SK-N-SH (cell line): ENCODE data around the gene CHST12. TPM values are rescaled to one million over a fixed set of nuclear protein-coding genes. Genes with fewer than 3 reads are reported as not detected.

ENCODE experiments used
- CTCF ChIA-PET: fragments of 300-600, 350-600 bp; formaldehyde crosslinking; extraction: SDS; loops from one replicate; lab custom pipeline; 2021; lab: Yijun Ruan, JAX
- POLR2A ChIA-PET: fragments of 350-600 bp; sonication (Branson Sonifier 250); formaldehyde crosslinking; extraction: SDS; loops from one replicate; lab custom pipeline; 2020; ENCODE audit warnings: antibody characterized with exemption, inconsistent platforms; lab: Yijun Ruan, JAX
- DNase-seq: peaks from one replicate; pipeline ENCODE4 v3.0.0; 2012
- H2AFZ ChIP-seq: fragments of 200-600 bp; sonication (generic); 2 replicates; pipeline ENCODE4 v1.8.1; 2016; ENCODE audit warnings: antibody characterized with exemption, mild to moderate bottlenecking, low read depth
- H3F3A ChIP-seq: fragments of 200-600 bp; sonication (generic); replicated peaks from 2 replicates; pipeline ENCODE3; 2016; ENCODE audit warnings: antibody characterized with exemption, mild to moderate bottlenecking; ENCODE audit not compliant: insufficient read depth
- H3K27ac ChIP-seq, 2 experiments: fragments of 200-500 bp in 1 of 2; fragments of 200-600 bp in 1 of 2; sonication (Bioruptor generic) in 1 of 2; sonication (generic), shearing (Covaris generic) in 1 of 2; 2 replicates each; pipeline versions ENCODE4 v1.5.1 to v1.6.1; 2014 to 2016; ENCODE audit warnings: low read depth in 2 of 2, inconsistent platforms in 1 of 2, low read length in 1 of 2, mild to moderate bottlenecking in 1 of 2, mixed read lengths in 1 of 2
- H3K27me3 ChIP-seq: fragments of 200-600 bp; sonication (generic), shearing (Covaris generic); 2 replicates; pipeline ENCODE4 v1.6.1; 2016; ENCODE audit warnings: mixed run types; ENCODE audit not compliant: insufficient read depth
- H3K36me3 ChIP-seq, 2 experiments: fragments of 200-500 bp in 1 of 2; fragments of 200-600 bp in 1 of 2; sonication (Bioruptor generic) in 1 of 2; sonication (generic) in 1 of 2; replicated peaks in 1 of 2; 2 replicates each; pipeline versions ENCODE3 to v1.5.1; 2014 to 2016; ENCODE audit warnings: low read length in 1 of 2, mild to moderate bottlenecking in 1 of 2; ENCODE audit not compliant: insufficient read depth in 2 of 2, control insufficient read depth in 1 of 2
- H3K4me1 ChIP-seq, 2 experiments: fragments of 200-500 bp in 1 of 2; fragments of 200-600 bp in 1 of 2; sonication (Bioruptor generic) in 1 of 2; sonication (generic), shearing (Covaris generic) in 1 of 2; 2 replicates each; pipeline versions ENCODE4 v1.5.1 to v1.6.1; 2014 to 2016; ENCODE audit warnings: low read depth in 1 of 2, low read length in 1 of 2, mixed run types in 1 of 2; ENCODE audit not compliant: insufficient read depth in 2 of 2, control insufficient read depth in 1 of 2
- H3K4me2 ChIP-seq: fragments of 200-600 bp; sonication (generic), shearing (Covaris generic); 2 replicates; pipeline ENCODE4 v1.6.1; 2017; ENCODE audit warnings: mixed run types
- H3K4me3 ChIP-seq, 2 experiments: fragments of 200-500 bp in 1 of 2; fragments of 200-600 bp in 1 of 2; sonication (Bioruptor generic) in 1 of 2; sonication (generic), shearing (Covaris generic) in 1 of 2; 2 replicates each; pipeline versions ENCODE4 v1.5.1 to v1.8.1; 2014 to 2016; ENCODE audit warnings: low read depth in 2 of 2, inconsistent platforms in 1 of 2, low read length in 1 of 2, mild to moderate bottlenecking in 1 of 2, mixed read lengths in 1 of 2, moderate library complexity in 1 of 2
- H3K79me2 ChIP-seq: fragments of 200-600 bp; sonication (generic); 2 replicates; pipeline ENCODE4 v1.8.1; 2017; ENCODE audit warnings: mild to moderate bottlenecking; ENCODE audit not compliant: insufficient read depth
- H3K9ac ChIP-seq: fragments of 200-600 bp; sonication (generic); 2 replicates; pipeline ENCODE4 v1.6.1; 2017; ENCODE audit warnings: mixed run types
- H3K9me2 ChIP-seq: fragments of 200-600 bp; sonication (generic); 2 replicates; pipeline ENCODE4 v1.6.1; 2017; ENCODE audit warnings: mixed run types
- H3K9me3 ChIP-seq: fragments of 200-600 bp; sonication (generic); 2 replicates; pipeline ENCODE4 v1.6.1; 2017; ENCODE audit warnings: mixed run types, mild to moderate bottlenecking, moderate library complexity
- H4K20me1 ChIP-seq: fragments of 200-600 bp; sonication (generic); 2 replicates; pipeline ENCODE4 v1.6.1; 2017; ENCODE audit warnings: mild to moderate bottlenecking, mixed run types; ENCODE audit not compliant: insufficient read depth
- EP300 ChIP-seq, 2 experiments: IDR thresholded peaks; 2 replicates each; pipeline versions ENCODE4 v1.4.0 to v1.6.1; 2012; ENCODE audit warnings: borderline replicate concordance in 1 of 2, low read depth in 1 of 2, low read length in 1 of 2
- FOSL2 ChIP-seq: IDR thresholded peaks from 2 replicates; pipeline ENCODE4 v1.4.0; 2012; ENCODE audit warnings: low read depth, mild to moderate bottlenecking, moderate library complexity, borderline replicate concordance
- IRF3 ChIP-seq: fragments of 150-350 bp; IDR thresholded peaks from 2 replicates; pipeline ENCODE4 v1.6.1; 2016; ENCODE audit warnings: mild to moderate bottlenecking, low read depth, low read length
- JUND ChIP-seq: IDR thresholded peaks from 2 replicates; pipeline ENCODE4 v1.4.0; 2012
- NFIC ChIP-seq: IDR thresholded peaks from 2 replicates; pipeline ENCODE4 v1.4.0; 2012; ENCODE audit warnings: borderline replicate concordance
- POLR2AphosphoS5 ChIP-seq: IDR thresholded peaks from 2 replicates; pipeline ENCODE4 v1.6.1; 2012; ENCODE audit warnings: low read depth, low read length
- RXRA ChIP-seq: IDR thresholded peaks from 2 replicates; pipeline ENCODE4 v1.4.0; 2012; ENCODE audit warnings: low read depth, mild to moderate bottlenecking, borderline replicate concordance
- SMC3 ChIP-seq: IDR thresholded peaks from 2 replicates; pipeline ENCODE4 v1.6.1; 2012; ENCODE audit warnings: low read depth, low read length, improper control_type of control experiment
- WGBS: methylation state at CpG from one replicate; pipeline ENCODE4 v1.1.6; 2017; ENCODE audit warnings: low lambda C conversion rate; 5-methylcytosine and 5-hydroxymethylcytosine counted together
- polyA plus RNA-seq, 3 experiments: library from polyadenylated mRNA; depleted of rRNA; stranded (reverse); fragments of >200 nt; gene quantifications; 2 replicates each; pipeline ENCODE4 v1.2.3, GENCODE V29; 2012

CHST12 gene
- polyA plus RNA-seq, 1 of the 3 experiments (the other 2 are of a cell fraction), result 32.7 TPM

DNA sequence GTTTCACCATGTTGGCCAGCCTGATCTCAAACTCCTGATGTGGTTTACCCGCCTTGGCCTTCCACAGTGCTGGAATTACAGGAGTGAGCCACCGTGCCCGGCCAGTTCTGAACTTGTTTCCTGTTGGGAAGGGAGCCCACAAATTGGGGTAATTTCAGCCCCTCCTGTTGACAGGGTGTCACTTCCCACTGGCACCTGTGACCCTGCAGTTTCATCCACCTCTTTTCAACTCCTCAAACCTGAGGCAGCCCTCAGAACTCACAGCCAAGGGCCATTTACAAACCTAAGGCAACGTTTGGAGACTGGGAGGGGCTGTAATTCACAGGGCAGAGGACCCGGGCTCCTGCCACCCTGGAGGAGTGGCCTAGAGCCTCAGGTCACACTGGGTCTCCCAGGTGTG lies 22.2 kb upstream of the CHST12 start:
- Histone ChIP-seq H3K36me3 (peaks cover 18 to 47% of the 10 kb centered on the region in 2 experiments), H4K20me1 (peaks cover 46% of the 10 kb centered on the region), H3K9me3 (no peaks in the 10 kb centered on the region), H2AFZ (no peak overlapping the region), H3K27ac (no peak overlapping the region), H3K9ac (no peak overlapping the region), H3K4me1 (peaks cover 0 to 20% of the 10 kb centered on the region in 2 experiments; a peak in 1 of 4 replicates), H3K27me3 (no peaks in the 10 kb centered on the region), H3K9me2 (no peaks in the 10 kb centered on the region), H3K79me2 (peaks cover 18% of the 10 kb centered on the region), H3K4me2 (no peak overlapping the region)
- ChIA-PET CTCF (no interaction called here), POLR2A (no interaction called here)
- DNase-seq, result no peak
- WGBS, result 64% methylated on average over 5 of the region's 5 CpGs
- no peak for TF ChIP-seq NFIC
- TF ChIP-seq FOSL2, result no peak
- TF ChIP-seq JUND, result no peak
- no peak for TF ChIP-seq EP300 (IDR thresholded peaks at IDR 0.05; ENCODE audit: borderline replicate concordance in 1 of 2, low read depth in 1 of 2, low read length in 1 of 2)
- no peak for TF ChIP-seq SMC3
- TF ChIP-seq IRF3, result no peak
- TF ChIP-seq RXRA, result no peak
- TF ChIP-seq, all 33 proteins: peak for 0
- no peak overlapping the region for H3K4me3 ChIP-seq
- H3F3A ChIP-seq, result peaks cover 12% of the 10 kb centered on the region

- H3K4me2 ChIP-seq, result no peak overlapping the region
- H3K4me1 ChIP-seq, result peaks cover 0 to 20% of the 10 kb centered on the region in 2 experiments; a peak in 1 of 4 replicates
- H2AFZ ChIP-seq, result no peak overlapping the region
- peaks cover 12% of the 10 kb centered on the region for H3F3A ChIP-seq
- H3K9ac ChIP-seq, result no peak overlapping the region
- H3K79me2 ChIP-seq, result peaks cover 11% of the 10 kb centered on the region
- H3K4me3 ChIP-seq, result no peak overlapping the region
- no peaks in the 10 kb centered on the region for H3K9me3 ChIP-seq
- POLR2A ChIA-PET, result no interaction called here
- peaks cover 40% of the 10 kb centered on the region for H4K20me1 ChIP-seq
- no peak for DNase-seq
- H3K36me3 ChIP-seq, result peaks cover 10 to 40% of the 10 kb centered on the region in 2 experiments
- WGBS, result 92% methylated on average over 21 of the region's 21 CpGs
- H3K9me2 ChIP-seq, result no peaks in the 10 kb centered on the region
- TF ChIP-seq EP300 (IDR thresholded peaks at IDR 0.05; ENCODE audit: borderline replicate concordance in 1 of 2, low read depth in 1 of 2, low read length in 1 of 2), result no peak
- TF ChIP-seq POLR2AphosphoS5, result no peak
- CTCF ChIA-PET, result interaction anchor here (1.4 kb wide), 1 partner anchor 69 kb away, joined by 4 read pairs; no protein-coding TSS in a partner anchor
- no peak overlapping the region; a peak in 1 of 4 replicates for H3K27ac ChIP-seq
- no peaks in the 10 kb centered on the region for H3K27me3 ChIP-seq
Observed at GRCh38 chr7:2381881-2382509, 21.4 kb upstream of the CHST12 start.
